ENCODE measurements around the gene WASHC4.

The WASHC4 gene

GRCh38 chr12:105212438-105212837 lies 104.9 kb downstream of the WASHC4 start:
- DNase-seq = no peak

- DNase-seq = no peak
These were observed 106.6 kb downstream of the WASHC4 start for GRCh38 chr12:105214148-105214547.

GRCh38 chr12:105214670-105215375 lies 107.3 kb downstream of the WASHC4 start:
- DNase-seq = no peak

- no peak for DNase-seq
These were observed 110.9 kb downstream of the WASHC4 start for GRCh38 chr12:105218434-105218833.

All from T-helper 9 cell (primary cell).